Subcutaneous abdominal adipose tissue (tissue), 5 donors: Measurements from ENCODE around the gene SPATA12.

ENCODE experiments used
- H3K27ac ChIP-seq: one replicate; pipeline ENCODE4 v1.7.0; 2013; ENCODE audit warnings: low read depth, mild to moderate bottlenecking, inconsistent platforms, low read length, moderate library complexity
- H3K27me3 ChIP-seq, 5 donors: one replicate each; pipeline ENCODE4 v1.7.0; 2013; ENCODE audit warnings: low read length in 5 of 5, inconsistent platforms in 1 of 5; ENCODE audit not compliant: control insufficient read depth in 5 of 5, insufficient read depth in 4 of 5
- H3K36me3 ChIP-seq, 5 donors: one replicate each; pipeline ENCODE4 v1.7.0; 2013; ENCODE audit warnings: low read length in 5 of 5; ENCODE audit not compliant: control insufficient read depth in 5 of 5, insufficient read depth in 5 of 5
- H3K4me1 ChIP-seq, 5 donors: one replicate each; pipeline ENCODE4 v1.7.0; 2013; ENCODE audit warnings: low read length in 5 of 5, mild to moderate bottlenecking in 3 of 5, moderate library complexity in 1 of 5; ENCODE audit not compliant: control insufficient read depth in 5 of 5, insufficient read depth in 5 of 5
- H3K4me3 ChIP-seq, 5 donors: one replicate each; pipeline ENCODE4 v1.7.0; 2013; ENCODE audit warnings: low read length in 5 of 5, low read depth in 1 of 5
- H3K9ac ChIP-seq, 5 donors: one replicate each; pipeline ENCODE4 v1.7.0; 2013; ENCODE audit warnings: low read length in 5 of 5, mild to moderate bottlenecking in 4 of 5, moderate library complexity in 3 of 5
- H3K9me3 ChIP-seq, 5 donors: one replicate each; pipeline ENCODE4 v1.7.0; 2013; ENCODE audit warnings: low read length in 5 of 5; ENCODE audit not compliant: control insufficient read depth in 5 of 5
- donor health status: healthy.
- donor health status: healthy.
- donor health status: healthy.
- donor health status: healthy.
- donor health status: healthy.

The SPATA12 gene

GRCh38 chr3:57060089-57060821 lies at the start of gene SPATA12:
TSS of gene SPATA12 (plus strand) at chr3:57060664. CDS start at chr3:57073695, 13,031 bp downstream.
- no peaks in the 10 kb centered on the region for H3K27me3 ChIP-seq
- H3K4me3 ChIP-seq, result no peak within 1 kb of the TSS
- no peaks in the 10 kb centered on the region for H3K9me3 ChIP-seq
- H3K9ac ChIP-seq, result no peak within 1 kb of the TSS
- H3K4me1 ChIP-seq, result peaks cover 0 to 29% (median 14%) of the 10 kb centered on the region in 5 donors
- peak within 1 kb of the TSS; percentile 21 for H3K27ac ChIP-seq
- no peaks in the 10 kb centered on the region for H3K36me3 ChIP-seq

GRCh38 chr3:57011022-57011421 lies 49.4 kb upstream of the SPATA12 start:
- Histone ChIP-seq H3K4me3 (no peak overlapping the region), H3K27ac (no peak overlapping the region), H3K9ac (no peak overlapping the region), H3K36me3 (no peaks in the 10 kb centered on the region), H3K27me3 (no peaks in the 10 kb centered on the region), H3K9me3 (no peaks in the 10 kb centered on the region), H3K4me1 (peaks cover 21 to 44% (median 35%) of the 10 kb centered on the region in 5 donors)

- no peak overlapping the region for H3K9ac ChIP-seq
- no peak overlapping the region for H3K4me3 ChIP-seq
- H3K36me3 ChIP-seq, result no peaks in the 10 kb centered on the region
- H3K4me1 ChIP-seq, result peaks cover 12 to 31% (median 23%) of the 10 kb centered on the region in 5 donors
- H3K27ac ChIP-seq, result no peak overlapping the region
- no peaks in the 10 kb centered on the region for H3K9me3 ChIP-seq
- no peaks in the 10 kb centered on the region for H3K27me3 ChIP-seq
Measured at GRCh38 chr3:57012847-57013246, 47.6 kb upstream of the SPATA12 start.

- H3K36me3 ChIP-seq, result no peaks in the 10 kb centered on the region
- no peaks in the 10 kb centered on the region for H3K9me3 ChIP-seq
- H3K27me3 ChIP-seq, result no peaks in the 10 kb centered on the region
- H3K27ac ChIP-seq, result no peak overlapping the region
- no peak overlapping the region for H3K4me3 ChIP-seq
- H3K4me1 ChIP-seq, result peaks cover 5 to 13% (median 10%) of the 10 kb centered on the region in 5 donors
- H3K9ac ChIP-seq, result no peak overlapping the region
Measured at GRCh38 chr3:57015350-57015729, 45.1 kb upstream of the SPATA12 start.

- H3K27ac ChIP-seq, result no peak overlapping the region
- H3K27me3 ChIP-seq, result no peaks in the 10 kb centered on the region
- no peaks in the 10 kb centered on the region for H3K36me3 ChIP-seq
- H3K9ac ChIP-seq, result no peak overlapping the region
- H3K4me1 ChIP-seq, result peaks cover 5 to 11% (median 8%) of the 10 kb centered on the region in 5 donors
- H3K9me3 ChIP-seq, result no peaks in the 10 kb centered on the region
- H3K4me3 ChIP-seq, result no peak overlapping the region
Measured at GRCh38 chr3:57015912-57016311, 44.6 kb upstream of the SPATA12 start.

GRCh38 chr3:57017459-57017845 lies 43.0 kb upstream of the SPATA12 start:
- no peaks in the 10 kb centered on the region for H3K9me3 ChIP-seq
- H3K27me3 ChIP-seq, result no peaks in the 10 kb centered on the region
- H3K9ac ChIP-seq, result no peak overlapping the region
- H3K4me3 ChIP-seq, result no peak overlapping the region
- H3K27ac ChIP-seq, result no peak overlapping the region
- H3K36me3 ChIP-seq, result no peaks in the 10 kb centered on the region
- peaks cover 3 to 6% (median 5%) of the 10 kb centered on the region in 5 donors for H3K4me1 ChIP-seq

GRCh38 chr3:57018246-57018645 lies 42.2 kb upstream of the SPATA12 start:
- Histone ChIP-seq H3K27me3 (no peaks in the 10 kb centered on the region), H3K4me3 (no peak overlapping the region), H3K27ac (no peak overlapping the region), H3K4me1 (peaks cover 3 to 6% (median 5%) of the 10 kb centered on the region in 5 donors), H3K9me3 (no peaks in the 10 kb centered on the region), H3K36me3 (no peaks in the 10 kb centered on the region), H3K9ac (no peak overlapping the region)

- Histone ChIP-seq H3K9me3 (no peaks in the 10 kb centered on the region), H3K36me3 (no peaks in the 10 kb centered on the region), H3K4me3 (no peak overlapping the region), H3K4me1 (peaks cover 3 to 6% (median 5%) of the 10 kb centered on the region in 5 donors), H3K9ac (no peak overlapping the region), H3K27ac (no peak overlapping the region), H3K27me3 (no peaks in the 10 kb centered on the region)
Measured at GRCh38 chr3:57019057-57019456, 41.4 kb upstream of the SPATA12 start.

- H3K4me1 ChIP-seq, result no peaks in the 10 kb centered on the region
- no peak overlapping the region for H3K4me3 ChIP-seq
- no peaks in the 10 kb centered on the region for H3K9me3 ChIP-seq
- H3K27me3 ChIP-seq, result no peaks in the 10 kb centered on the region
- H3K36me3 ChIP-seq, result no peaks in the 10 kb centered on the region
- H3K27ac ChIP-seq, result no peak overlapping the region
- no peak overlapping the region for H3K9ac ChIP-seq
Measured at GRCh38 chr3:57025237-57025636, 35.2 kb upstream of the SPATA12 start.

- Histone ChIP-seq H3K9ac (no peak overlapping the region), H3K9me3 (no peaks in the 10 kb centered on the region), H3K36me3 (no peaks in the 10 kb centered on the region), H3K4me1 (no peaks in the 10 kb centered on the region), H3K27me3 (no peaks in the 10 kb centered on the region), H3K4me3 (no peak overlapping the region), H3K27ac (no peak overlapping the region)
Measured at GRCh38 chr3:57026944-57027343, 33.5 kb upstream of the SPATA12 start.
